GM19328 (cell line): ENCODE data around the gene BPIFB4.

Experiments used
- ATAC-seq: cut with Tn5 transposase; IDR thresholded peaks from one replicate; pipeline ENCODE4 v1.9.1; 2021; ENCODE audit warnings: mild to moderate bottlenecking, moderate library complexity; ENCODE audit not compliant: unreplicated experiment

The BPIFB4 gene

GRCh38 chr20:33154252-33154651, 74.8 kb downstream of the BPIFB4 start:
- ATAC-seq: no peak

- no peak for ATAC-seq
These were observed 79.4 kb downstream of the BPIFB4 start for GRCh38 chr20:33158637-33159385.

DNA sequence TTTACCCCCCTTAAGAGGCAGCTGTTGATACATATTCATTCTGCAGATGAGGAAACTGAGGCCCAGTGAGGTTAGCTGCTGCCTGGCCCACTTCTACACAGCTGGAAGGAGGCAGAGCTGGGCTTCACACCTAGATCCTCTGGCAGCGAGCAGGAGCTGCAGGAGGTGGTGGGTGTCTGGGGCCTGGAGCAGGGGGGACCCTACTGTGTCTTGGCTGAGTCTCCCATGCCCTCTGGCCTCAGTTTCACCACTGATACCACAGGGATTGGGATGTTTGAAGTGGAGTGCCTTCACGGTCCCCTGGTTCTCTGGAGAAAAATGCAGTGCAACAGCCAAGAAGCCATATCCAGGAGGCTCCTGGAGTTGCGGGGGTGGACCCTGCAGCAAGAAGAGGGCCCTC, 80.3 kb downstream of the BPIFB4 start:
- ATAC-seq: no peak

DNA sequence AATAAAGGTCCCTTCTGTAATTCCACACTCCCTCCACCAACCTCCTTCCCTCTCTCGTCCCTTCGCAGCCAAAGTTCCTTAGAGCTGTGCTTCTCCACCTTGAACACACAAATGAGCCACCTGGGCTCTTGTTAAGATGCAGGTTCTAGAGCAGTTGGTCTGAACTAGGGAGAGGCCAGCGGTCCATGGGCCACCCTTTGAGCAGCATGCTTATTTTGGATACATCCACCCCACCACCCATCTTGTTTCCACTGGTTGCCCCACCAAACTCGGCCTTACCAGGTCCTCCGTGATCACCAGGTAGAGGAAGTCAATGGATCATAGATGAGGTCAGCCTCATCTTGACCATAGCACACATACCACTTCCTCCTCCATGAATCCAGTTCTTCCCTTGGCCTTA, 81.2 kb downstream of the BPIFB4 start:
- ATAC-seq: no peak
